ENCODE measurements around the gene EFTUD2. TPM values are rescaled to one million over a fixed set of nuclear protein-coding genes. Genes with fewer than 3 reads are reported as not detected.
A peak's percentile ranks its signal among the peaks of the same experiment; 100 is the strongest.
"Not testable (repeated sequence)": the region's sequence is repeated elsewhere in the genome, so short reads cannot be mapped to it uniquely, and the experiment has no call there.

Gene EFTUD2
- polyA plus RNA-seq (ENCODE audit: insufficient read length in 3 of 3): 100 to 1,000 TPM; 101 to 113 (median 104) TPM
- long read RNA-seq, donor 1, full-length matches to known transcripts: 11 of 16 reads
- long read RNA-seq, donor 1, partial matches to known transcripts: 0 of 16 reads
- long read RNA-seq, donor 1, other reads (novel, unspliced or antisense): 5 of 16 reads
- long read RNA-seq, donor 2, full-length matches to known transcripts: 10 of 20 reads
- long read RNA-seq, donor 2, partial matches to known transcripts: 5 of 20 reads
- long read RNA-seq, donor 2, other reads (novel, unspliced or antisense): 5 of 20 reads
- long read RNA-seq, donor 3, full-length matches to known transcripts: 2 of 2 reads
- long read RNA-seq, donor 3, partial matches to known transcripts: 0 of 2 reads
- long read RNA-seq, donor 3, other reads (novel, unspliced or antisense): 0 of 2 reads
- long read RNA-seq, donor 4, full-length matches to known transcripts: 8 of 8 reads
- long read RNA-seq, donor 4, partial matches to known transcripts: 0 of 8 reads
- long read RNA-seq, donor 4, other reads (novel, unspliced or antisense): 0 of 8 reads
- long read RNA-seq, donor 5, full-length matches to known transcripts: 4 of 4 reads
- long read RNA-seq, donor 5, partial matches to known transcripts: 0 of 4 reads
- long read RNA-seq, donor 5, other reads (novel, unspliced or antisense): 0 of 4 reads
- long read RNA-seq, donor 6, full-length matches to known transcripts: 12 of 17 reads
- long read RNA-seq, donor 6, partial matches to known transcripts: 0 of 17 reads
- long read RNA-seq, donor 6, other reads (novel, unspliced or antisense): 5 of 17 reads
- long read RNA-seq, donor 7, full-length matches to known transcripts: 13 of 13 reads
- long read RNA-seq, donor 7, partial matches to known transcripts: 0 of 13 reads
- long read RNA-seq, donor 7, other reads (novel, unspliced or antisense): 0 of 13 reads
- long read RNA-seq, donor 8, full-length matches to known transcripts: 2 of 2 reads
- long read RNA-seq, donor 8, partial matches to known transcripts: 0 of 2 reads
- long read RNA-seq, donor 8, other reads (novel, unspliced or antisense): 0 of 2 reads
- long read RNA-seq, donor 9, full-length matches to known transcripts: 12 of 18 reads
- long read RNA-seq, donor 9, partial matches to known transcripts: 6 of 18 reads
- long read RNA-seq, donor 9, other reads (novel, unspliced or antisense): 0 of 18 reads
- long read RNA-seq, donor 10, full-length matches to known transcripts: 8 of 19 reads
- long read RNA-seq, donor 10, partial matches to known transcripts: 11 of 19 reads
- long read RNA-seq, donor 10, other reads (novel, unspliced or antisense): 0 of 19 reads
- long read RNA-seq, donor 11, full-length matches to known transcripts: 6 of 6 reads
- long read RNA-seq, donor 11, partial matches to known transcripts: 0 of 6 reads
- long read RNA-seq, donor 11, other reads (novel, unspliced or antisense): 0 of 6 reads
- long read RNA-seq, donor 12, full-length matches to known transcripts: 12 of 12 reads
- long read RNA-seq, donor 12, partial matches to known transcripts: 0 of 12 reads
- long read RNA-seq, donor 12, other reads (novel, unspliced or antisense): 0 of 12 reads
- long read RNA-seq, donor 13, full-length matches to known transcripts: 2 of 2 reads
- long read RNA-seq, donor 13, partial matches to known transcripts: 0 of 2 reads
- long read RNA-seq, donor 13, other reads (novel, unspliced or antisense): 0 of 2 reads
- long read RNA-seq, donor 14: 0 reads
- long read RNA-seq, donor 15: 0 reads
- long read RNA-seq, donor 16, full-length matches to known transcripts: 8 of 13 reads
- long read RNA-seq, donor 16, partial matches to known transcripts: 0 of 13 reads
- long read RNA-seq, donor 16, other reads (novel, unspliced or antisense): 5 of 13 reads

DNA sequence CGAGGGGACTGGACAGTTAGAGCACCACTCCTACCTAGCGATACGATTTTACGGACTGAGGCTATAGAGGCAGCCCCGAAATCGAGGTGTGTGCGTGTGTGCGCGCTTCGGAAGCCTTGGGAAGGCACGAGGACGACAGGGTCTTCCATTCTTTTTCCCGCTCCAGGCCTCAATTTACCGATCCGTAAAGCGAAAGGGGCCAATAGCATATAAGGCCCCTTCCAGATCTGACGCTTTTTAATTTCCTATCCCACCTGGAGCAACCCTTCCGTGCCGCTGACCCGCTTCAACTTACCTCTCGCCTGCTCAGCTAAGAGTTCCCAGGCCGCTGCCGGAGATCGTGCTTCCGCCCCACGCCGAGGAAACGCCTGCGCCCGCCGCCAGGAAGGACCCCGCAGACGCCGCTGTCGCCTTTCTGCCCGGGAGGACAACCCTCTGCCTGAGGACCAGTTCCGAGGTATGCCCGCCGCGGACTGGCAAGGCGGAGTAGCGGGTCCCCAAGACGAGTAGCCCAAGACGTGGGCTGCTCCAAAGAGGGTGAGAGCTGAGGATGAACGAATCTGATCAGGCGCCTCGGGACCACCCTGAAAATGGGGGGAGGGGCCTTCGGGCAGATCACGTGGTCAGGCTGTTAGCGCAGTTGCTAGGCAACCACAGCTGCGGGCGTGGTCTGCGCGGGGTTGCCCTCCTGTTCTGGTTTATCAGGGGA lies at the start of gene EFTUD2:
EFTUD2 (minus strand) TSS at position 372 of the 709 bp plus-strand sequence. CDS start 4,924 bp downstream, outside the sequence.
- peak; percentile 88 for DNase-seq

DNA sequence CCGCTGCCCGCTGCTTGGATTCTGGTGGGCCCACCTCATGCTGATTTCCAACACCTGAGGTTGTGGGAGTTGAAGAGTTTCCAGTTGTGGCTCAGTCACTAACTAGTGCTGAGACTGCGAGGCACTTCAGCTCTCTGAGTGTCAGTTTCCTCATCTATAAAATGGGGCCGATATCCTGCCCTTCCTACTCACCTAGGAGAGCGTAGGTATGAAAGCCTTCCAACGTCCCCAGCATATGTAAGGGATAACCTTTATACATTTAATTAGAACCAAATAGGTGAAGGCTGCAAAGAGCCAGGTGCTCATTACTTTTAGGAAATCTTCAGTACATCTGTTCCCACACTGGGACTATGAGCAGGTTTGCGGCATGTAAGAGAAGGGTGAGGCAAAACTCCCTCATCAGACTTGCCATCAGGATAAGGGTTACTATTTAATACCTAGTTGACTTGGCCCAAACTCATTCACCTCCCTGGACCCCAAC lies 49.1 kb upstream of the EFTUD2 start:
- DNase-seq: no peak

DNA sequence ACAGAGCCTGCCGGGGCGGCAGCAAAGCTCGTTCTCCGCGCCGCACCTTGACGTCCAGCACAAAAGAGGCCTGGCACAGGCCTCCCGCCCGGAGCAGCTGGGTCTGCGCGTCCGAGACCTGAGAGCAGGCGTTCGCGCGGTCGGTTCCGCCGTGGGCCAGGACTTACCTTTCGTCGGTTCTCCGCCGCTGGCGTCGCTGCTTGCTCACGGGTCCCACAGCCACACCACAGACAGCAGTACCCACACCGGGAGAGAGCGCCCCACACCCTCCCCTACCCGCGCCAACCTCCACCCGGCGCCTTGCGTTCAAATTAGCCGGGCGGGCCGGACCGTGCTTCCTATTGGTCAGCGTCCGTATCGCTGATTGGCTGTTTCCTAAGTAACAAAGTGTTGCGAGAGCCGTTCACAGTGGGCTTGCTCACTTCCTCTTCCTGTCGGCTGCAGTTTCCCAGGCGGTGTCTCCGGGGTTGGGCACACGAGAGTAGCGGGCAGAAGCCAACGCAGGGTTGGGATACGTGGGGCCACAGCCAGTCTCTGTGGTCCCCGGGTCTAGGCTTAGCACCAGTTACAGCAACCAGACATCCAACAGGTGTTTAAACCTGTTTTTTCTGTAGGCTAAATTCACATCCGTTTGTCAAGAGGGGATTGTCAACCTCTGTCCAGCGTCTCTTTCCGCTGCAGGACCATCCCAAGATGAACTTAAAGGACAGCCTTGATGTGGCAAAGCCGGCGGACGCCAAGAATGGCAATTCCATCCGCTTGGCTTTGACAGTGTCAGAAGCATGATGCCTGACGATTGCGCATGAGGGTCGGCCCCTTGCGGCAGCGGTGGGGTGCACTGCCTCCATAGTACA lies 48.4 kb upstream of the EFTUD2 start, which contains the start of gene KIF18B:
KIF18B (minus strand) TSS at position 313 of the 854 bp plus-strand sequence. CDS start 11,429 bp downstream, outside the sequence.
- peak; percentile 93 for DNase-seq

DNA sequence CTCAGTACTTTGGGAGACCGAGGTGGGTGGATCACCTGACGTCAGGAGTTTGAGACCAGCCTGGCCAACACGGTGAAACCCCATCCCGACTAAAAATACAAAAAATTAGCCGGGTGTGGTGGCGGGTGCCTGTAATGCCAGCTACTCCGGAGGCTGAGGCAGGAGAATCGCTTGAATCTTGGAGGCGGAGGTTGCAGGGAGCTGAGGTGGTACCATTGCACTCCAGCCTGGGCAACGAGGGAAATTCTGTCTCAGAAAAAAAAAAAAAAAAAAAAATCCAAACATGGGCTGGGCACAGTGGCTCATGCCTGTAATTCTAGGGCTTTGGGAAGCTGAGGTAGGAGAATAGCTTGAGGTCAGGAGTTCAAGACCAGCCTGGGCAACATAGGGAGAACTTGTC lies 46.4 kb upstream of the EFTUD2 start:
- not testable (repeated sequence) for DNase-seq

DNA sequence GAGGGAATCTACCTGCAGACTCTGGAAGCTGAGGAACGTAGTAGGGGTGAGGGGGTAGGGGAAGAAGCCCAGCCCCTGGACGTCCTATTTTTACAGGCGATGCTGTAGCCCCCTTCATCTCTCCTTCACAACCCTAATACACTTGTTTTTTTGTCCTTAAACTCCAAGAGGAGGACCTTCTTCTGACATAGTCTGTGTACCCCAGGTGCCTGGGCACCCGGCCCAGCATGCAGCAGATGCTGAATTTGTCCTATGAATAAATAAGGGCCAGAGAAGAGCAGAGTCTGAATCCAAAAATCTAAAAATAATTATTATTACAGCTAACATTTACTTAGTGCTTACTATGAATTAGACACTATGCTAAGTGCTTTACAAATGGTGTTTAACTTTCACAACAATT lies 43.2 kb upstream of the EFTUD2 start:
- no peak for DNase-seq

DNA sequence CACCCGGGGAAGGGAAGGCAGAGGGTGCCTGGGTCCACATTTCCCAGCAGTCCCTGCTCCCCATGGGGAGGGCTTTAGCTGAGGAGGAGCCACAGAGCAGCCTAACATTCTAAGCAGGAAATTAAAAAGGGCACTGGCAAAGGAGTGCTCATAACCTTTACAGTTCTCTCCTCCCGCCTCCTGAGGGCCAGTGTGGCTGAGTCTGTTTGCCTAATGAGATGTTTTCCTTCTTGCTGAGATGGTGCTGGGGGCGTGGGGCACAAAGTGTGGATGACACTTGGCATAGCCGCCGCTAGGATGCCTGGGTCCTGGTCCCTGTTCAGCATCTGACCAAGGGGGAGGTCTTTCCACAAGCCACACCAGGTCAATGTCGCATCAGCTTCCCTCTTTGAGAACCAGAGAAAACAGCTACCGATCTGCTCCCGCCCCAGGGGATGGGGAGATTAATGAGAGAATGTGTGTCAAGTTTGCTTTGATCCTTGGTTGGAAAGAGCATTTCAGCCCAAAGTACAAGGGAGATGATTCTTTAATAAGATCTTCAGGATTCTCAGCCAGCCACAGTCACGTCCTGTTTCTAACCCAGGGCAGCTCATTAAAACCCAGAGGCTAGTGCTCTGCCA lies 42.6 kb upstream of the EFTUD2 start:
- DNase-seq: no peak

DNA sequence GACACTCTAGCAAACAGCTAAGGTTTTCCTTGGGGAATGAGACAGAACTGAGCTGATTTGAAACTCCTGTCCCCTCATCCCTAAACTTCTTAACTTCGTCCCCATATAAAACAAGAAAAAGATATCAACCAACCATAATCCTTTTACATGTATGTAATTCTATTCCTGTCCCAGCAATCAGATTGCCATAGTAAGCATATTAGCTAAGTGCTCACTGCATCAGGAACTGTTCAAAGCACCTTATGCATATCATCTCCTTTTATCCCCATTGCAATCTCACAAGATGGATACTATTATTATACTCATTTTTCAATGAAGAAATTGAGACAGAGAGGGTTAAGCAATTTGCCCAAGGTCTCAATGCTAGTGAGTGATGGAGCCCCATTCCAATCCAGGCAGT lies 41.5 kb upstream of the EFTUD2 start:
- no peak for DNase-seq

DNA sequence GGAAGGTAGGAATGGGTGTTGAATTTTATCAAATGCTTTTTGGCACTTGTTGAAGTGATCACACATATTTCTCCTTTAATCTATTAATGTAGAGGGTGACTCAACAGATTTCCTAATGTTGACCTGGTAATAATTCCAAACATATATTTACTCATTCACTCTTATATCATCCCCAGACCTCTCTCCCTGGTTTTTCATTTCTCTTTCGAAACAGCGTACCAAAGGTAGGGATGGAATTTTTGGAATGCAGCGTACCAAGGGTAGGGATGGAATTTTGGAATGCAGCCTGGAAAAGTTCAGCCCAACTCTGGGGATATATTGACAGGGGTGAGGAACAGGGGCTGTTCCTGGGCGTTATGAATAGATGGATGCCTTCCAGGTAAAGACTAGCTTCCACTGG lies 41.1 kb upstream of the EFTUD2 start:
- no peak for DNase-seq

DNA sequence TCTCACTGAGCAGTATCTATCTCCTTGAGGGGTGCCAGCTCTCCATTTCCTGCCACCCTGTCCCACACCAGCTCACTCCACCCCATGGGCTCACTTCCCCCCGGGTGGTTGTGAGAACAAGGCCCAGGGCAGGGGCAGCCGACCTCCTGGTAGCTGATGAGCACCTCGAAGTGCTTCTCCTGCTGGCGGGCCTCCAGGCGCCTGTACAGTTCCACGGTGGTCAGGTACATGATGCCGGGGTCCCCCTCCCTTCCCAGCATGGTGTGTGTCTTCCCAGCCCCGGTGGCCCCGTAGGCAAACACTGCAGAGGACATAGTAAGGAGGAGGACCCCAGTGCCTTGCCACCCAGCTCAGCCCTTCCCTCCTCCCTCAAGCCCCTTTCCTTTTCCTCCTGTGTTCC lies 35.9 kb upstream of the EFTUD2 start:
- no peak for DNase-seq

DNA sequence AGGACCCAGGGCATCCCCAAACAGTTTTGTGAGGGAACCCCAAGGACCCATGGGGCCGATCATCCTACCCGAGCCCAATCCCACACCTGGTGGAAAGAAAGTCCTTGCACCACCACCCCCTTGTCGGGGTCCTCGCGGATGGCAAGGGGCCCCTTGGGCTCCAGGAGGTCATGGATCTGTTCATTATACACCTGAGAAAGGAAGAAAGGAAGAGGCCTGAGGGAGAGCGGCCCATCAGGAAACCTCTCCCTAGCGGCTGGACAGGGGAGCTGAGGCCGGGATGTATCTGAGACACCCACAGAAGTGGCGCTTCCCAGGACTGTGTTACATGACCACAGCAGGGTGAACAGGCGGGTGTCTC lies 35.5 kb upstream of the EFTUD2 start:
- no peak for DNase-seq

DNA sequence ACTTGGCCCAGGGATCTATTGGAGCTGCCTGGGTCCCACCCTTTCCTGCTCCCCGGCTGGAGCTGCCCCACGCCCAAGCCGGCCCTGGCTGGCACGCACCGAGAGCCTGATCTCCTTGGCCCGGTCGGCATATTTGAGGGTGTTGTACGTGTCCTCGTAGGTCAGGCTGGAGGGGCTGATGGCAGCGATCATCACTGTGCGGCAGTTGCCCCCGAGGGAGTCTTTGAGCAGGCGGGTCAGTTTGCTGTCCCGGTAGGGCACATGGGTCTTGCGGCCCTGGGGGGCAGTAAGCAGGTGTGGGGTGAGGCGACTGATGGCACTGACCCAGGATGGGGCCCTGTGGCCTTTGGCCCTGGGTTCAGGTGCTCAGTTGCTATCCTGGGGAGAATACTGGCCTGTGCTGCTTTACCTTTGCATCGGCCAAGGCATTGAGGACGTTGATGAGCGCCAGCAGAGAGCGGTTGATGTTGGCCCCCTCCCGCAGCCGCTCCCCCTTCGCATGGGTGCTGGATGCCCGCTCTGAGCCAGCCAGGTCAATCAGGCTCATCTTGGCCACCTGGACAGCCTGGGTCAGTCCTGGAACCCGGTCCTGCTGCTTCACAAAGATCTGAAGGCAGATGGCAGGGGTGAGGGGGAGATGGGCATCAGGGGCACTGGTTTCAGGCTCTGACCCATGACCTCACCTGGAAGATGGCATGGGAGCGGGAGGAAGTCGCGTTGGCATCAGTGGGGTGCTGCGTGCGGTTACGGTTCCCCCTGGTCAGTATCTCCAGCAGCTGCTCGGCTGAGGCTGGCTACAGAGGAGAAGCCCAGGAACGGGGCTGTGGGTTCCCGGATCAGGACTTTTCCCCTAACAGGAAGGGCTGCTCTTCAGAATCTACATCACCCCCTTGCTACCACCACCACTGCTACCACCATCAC lies 34.8 kb upstream of the EFTUD2 start:
- DNase-seq: no peak

DNA sequence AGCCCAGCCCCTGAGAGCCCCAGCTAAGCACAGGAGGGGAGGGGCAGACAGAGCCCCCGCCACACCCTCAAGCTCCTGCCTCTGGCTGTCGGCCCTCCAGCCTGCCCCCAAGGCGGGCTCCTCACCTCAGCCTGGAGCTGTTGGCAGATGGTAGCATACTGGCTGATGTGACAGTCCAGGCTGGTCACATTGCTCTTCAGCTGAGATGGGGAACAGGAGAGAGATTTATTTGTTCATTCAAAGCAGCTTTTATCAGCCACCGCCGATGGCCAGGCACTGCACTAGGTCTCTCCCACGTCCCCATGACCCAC lies 33.5 kb upstream of the EFTUD2 start:
- no peak for DNase-seq

DNA sequence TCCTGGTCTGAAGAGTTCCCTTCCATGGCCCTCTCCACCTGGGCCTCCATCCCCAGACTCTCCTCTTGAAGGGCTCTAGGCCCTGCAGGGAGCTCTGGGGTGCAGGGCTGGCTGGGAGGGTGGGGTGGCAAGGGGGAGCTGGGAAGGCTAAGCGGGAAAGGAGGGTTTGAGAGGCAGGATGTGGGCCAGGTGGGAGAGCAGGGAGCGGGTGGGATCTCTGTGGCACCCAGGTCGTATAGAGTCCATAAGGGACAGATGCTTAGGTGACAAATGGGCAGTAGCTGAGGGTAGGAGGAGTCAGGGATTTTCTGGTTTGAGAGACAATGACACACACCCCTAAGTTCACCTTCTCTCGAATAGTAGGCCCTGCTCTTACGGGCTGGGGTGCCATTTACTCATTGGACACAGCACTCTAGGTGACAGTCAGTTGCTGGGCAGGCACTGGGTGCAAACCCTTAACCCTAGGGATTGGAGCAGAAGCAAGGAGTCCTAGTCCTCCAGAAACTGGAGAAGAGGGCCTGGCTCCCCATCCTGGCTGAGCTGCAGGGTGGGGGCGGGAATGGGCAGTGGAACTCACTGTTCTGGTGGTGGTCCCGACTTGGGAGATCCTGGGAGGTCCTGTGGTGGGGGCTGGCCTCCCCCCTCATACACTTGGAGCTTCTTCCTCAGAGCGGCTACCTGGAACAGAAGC lies 33.0 kb upstream of the EFTUD2 start:
- no peak for DNase-seq

DNA sequence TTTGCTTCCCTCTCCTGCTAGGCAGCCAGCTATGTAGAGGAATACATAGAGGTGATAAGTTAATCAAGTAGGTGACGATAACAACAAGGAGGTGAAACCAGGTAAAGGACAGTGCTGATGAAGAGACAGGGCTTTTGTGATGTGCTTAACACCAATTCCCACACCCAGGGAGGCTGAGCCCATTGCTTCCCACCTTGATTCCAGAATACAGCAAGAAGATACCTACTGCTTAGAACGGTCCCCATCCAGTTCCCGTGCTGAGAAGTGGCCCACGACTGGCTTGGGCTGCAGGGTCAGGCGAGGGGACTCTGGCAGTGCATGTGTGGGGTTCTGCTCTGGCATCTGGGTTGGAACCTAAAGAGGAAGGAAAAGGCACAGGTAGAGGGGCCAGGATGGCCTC lies 32.1 kb upstream of the EFTUD2 start:
- no peak for DNase-seq

DNA sequence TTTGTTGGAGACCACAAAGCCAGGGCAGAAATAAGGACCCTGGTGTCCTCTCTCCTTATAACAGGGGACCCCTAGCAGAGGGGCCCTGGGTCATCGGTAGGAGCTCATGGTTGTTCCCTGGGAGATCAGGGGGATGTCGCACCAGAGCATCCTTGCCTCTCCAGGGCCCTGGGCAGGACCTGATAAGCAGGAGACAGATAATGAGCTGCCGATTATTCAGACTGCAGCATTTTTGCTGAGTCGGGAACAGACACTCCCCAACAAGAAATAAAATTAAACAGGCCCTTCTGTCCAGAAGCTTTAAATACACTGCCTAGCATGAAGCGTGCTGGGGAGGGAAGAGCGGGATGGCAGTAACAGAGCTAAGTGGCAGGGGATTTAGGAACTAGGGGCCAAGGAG lies 31.4 kb upstream of the EFTUD2 start:
- no peak for DNase-seq

DNA sequence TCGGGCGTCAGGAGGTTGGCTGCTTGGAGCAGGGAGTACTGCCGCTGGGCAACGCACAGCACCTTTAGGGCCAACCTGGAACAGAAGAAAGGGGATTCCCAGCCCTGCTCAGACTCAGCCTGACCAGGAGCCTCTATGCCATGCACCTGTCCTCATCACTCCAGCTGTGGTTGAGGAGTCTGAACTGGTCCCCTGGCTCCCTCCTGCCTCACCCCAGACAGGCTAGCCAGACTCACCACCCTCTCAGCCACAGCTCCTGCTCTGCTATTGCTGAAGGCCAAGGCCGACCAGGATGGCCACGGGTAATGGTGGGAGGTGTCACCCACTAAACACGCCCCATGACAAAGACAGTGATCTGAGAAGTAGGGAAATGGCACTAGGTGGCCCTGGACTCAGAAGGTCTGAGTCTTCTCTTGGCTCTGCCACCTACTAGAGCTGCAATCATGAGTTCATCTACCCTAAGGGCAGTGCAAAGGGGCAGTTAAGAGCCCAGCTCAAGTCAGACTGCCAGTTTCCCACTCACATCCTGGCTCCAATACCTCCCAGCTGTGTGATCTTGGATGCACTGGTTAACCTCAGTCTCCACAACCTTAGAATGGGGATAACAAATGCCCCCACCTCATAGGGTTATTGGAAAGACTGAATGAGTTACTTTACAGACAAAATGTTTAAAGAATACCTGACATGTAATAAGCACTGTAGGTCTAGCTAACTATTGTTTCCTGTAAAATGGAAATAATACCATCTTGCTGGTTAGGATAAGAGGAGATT lies 29.9 kb upstream of the EFTUD2 start:
- DNase-seq: no peak
